OCI-LY3 (cell line): ENCODE measurements around the gene NAT10.

Experiments
- H2AFZ ChIP-seq: fragments of 200-600, 300-600 bp; shearing (Covaris generic); 2 replicates; pipeline ENCODE4 v1.6.0; 2014; ENCODE audit warnings: antibody characterized with exemption, low read depth, low read length
- H3K27ac ChIP-seq: fragments of 200-600, 300-600 bp; sonication (generic); 2 replicates; pipeline ENCODE4 v1.5.1; 2014; ENCODE audit warnings: mild to moderate bottlenecking, low read length, moderate library complexity, mixed read lengths
- H3K27me3 ChIP-seq: fragments of 200-600, 300-600 bp; sonication (generic); 2 replicates; pipeline ENCODE4 v1.6.1; 2014; ENCODE audit warnings: low read depth, low read length, mixed read lengths
- H3K36me3 ChIP-seq: fragments of 200-600, 300-600 bp; sonication (generic); replicated peaks from 2 replicates; pipeline ENCODE3; 2014; ENCODE audit warnings: low read depth, low read length, mixed read lengths
- H3K4me1 ChIP-seq: fragments of 300-600, 200-600 bp; sonication (generic); 2 replicates; pipeline ENCODE4 v1.6.1; 2014; ENCODE audit warnings: low read length, mixed read lengths
- H3K4me2 ChIP-seq: fragments of 200-600, 300-600 bp; sonication (generic); 2 replicates; pipeline ENCODE4 v1.6.1; 2014; ENCODE audit warnings: low read length, mixed read lengths
- H3K4me3 ChIP-seq: fragments of 300-600, 200-600 bp; sonication (generic); 2 replicates; pipeline ENCODE4 v1.5.1; 2014; ENCODE audit warnings: antibody characterized with exemption, mild to moderate bottlenecking, low read length, moderate library complexity
- H3K79me2 ChIP-seq: fragments of 300-600, 200-600 bp; shearing (Covaris generic); 2 replicates; pipeline ENCODE4 v1.6.1; 2014; ENCODE audit warnings: mild to moderate bottlenecking, low read length, mixed read lengths
- H3K9ac ChIP-seq: fragments of 300-600, 200-600 bp; shearing (Covaris generic); 2 replicates; pipeline ENCODE4 v1.6.0; 2014; ENCODE audit warnings: mild to moderate bottlenecking, low read length, moderate library complexity
- H3K9me3 ChIP-seq: fragments of 200-600, 300-600 bp; shearing (Covaris generic); 2 replicates; pipeline ENCODE4 v1.6.1; 2014; ENCODE audit warnings: low read length, mixed read lengths; ENCODE audit not compliant: insufficient read depth
- H4K20me1 ChIP-seq: fragments of 200-600, 300-600 bp; sonication (generic); 2 replicates; pipeline ENCODE4 v1.6.1; 2016; ENCODE audit warnings: low read length, mixed read lengths; ENCODE audit not compliant: insufficient read depth
- EZH2phosphoT487 ChIP-seq: fragments of 200-600 bp; shearing (Covaris generic); IDR thresholded peaks from 2 replicates; pipeline ENCODE4 v1.6.1; 2018; ENCODE audit warnings: antibody characterized with exemption, mixed run types, low read depth
- TF ChIP-seq, protein P1 (sequence below): fragments of 200-600, 300-600 bp; sonication (generic); IDR thresholded peaks from 2 replicates; pipeline ENCODE4 v1.5.1; 2014; ENCODE audit warnings: antibody characterized with exemption, low read length, low read depth

The NAT10 gene

DNA sequence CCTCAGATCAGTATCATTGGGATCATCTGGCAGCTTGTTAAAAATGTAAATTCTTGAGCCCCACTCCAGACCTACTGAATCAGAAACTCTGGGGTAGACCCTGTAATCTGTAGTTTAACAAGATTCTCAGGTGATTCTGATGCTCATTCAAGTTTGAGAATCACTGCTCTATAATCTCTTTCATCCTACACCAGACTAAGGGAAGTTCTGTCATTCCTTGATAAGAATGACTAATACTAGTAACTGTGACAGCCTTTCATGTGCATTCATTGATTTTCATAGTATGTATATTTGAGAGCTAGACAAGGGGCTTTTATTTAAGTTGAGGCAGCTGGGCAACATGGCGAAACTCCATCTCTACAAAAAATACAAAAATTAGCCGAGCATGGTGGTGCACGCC lies 30.0 kb downstream of the NAT10 start:
- H4K20me1 ChIP-seq, result 0 out of 2 replicates have a peak, but pooled peaks cover 2% of the 10 kb centered on the region
- H3K27me3 ChIP-seq, result no peaks in the 10 kb centered on the region
- H3K79me2 ChIP-seq, result peaks cover 19% of the 10 kb centered on the region
- peak overlapping the region; percentile 88 for H3K9ac ChIP-seq
- H3K4me2 ChIP-seq, result peak overlapping the region; percentile 88
- peaks cover 63% of the 10 kb centered on the region for H3K4me1 ChIP-seq
- peaks cover 83% of the 10 kb centered on the region for H3K36me3 ChIP-seq
- H3K27ac ChIP-seq, result peak overlapping the region; percentile 100
- peak overlapping the region; percentile 61 for H3K4me3 ChIP-seq
- TF ChIP-seq EZH2phosphoT487, result no peak
- TF ChIP-seq, protein P1, sequence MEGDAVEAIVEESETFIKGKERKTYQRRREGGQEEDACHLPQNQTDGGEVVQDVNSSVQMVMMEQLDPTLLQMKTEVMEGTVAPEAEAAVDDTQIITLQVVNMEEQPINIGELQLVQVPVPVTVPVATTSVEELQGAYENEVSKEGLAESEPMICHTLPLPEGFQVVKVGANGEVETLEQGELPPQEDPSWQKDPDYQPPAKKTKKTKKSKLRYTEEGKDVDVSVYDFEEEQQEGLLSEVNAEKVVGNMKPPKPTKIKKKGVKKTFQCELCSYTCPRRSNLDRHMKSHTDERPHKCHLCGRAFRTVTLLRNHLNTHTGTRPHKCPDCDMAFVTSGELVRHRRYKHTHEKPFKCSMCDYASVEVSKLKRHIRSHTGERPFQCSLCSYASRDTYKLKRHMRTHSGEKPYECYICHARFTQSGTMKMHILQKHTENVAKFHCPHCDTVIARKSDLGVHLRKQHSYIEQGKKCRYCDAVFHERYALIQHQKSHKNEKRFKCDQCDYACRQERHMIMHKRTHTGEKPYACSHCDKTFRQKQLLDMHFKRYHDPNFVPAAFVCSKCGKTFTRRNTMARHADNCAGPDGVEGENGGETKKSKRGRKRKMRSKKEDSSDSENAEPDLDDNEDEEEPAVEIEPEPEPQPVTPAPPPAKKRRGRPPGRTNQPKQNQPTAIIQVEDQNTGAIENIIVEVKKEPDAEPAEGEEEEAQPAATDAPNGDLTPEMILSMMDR, result no peak
- H3K9me3 ChIP-seq, result no peaks in the 10 kb centered on the region
- no peak overlapping the region for H2AFZ ChIP-seq

DNA sequence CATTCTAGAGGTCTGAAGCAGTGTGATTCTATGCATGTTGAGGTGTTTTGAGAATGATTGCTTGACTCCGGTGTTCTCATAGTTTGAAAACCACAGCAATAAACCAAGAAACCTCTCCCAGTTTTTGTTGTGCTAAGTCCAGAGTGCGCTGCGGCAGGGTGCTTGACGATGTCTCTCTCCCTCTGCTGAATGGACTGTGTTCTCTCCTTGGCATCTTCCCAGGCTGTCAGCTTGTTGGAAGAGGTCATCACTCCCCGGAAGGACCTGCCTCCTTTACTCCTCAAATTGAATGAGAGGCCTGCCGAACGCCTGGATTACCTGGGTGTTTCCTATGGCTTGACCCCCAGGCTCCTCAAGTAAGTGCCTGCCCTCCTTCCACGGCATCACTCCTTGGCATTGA lies 31.0 kb downstream of the NAT10 start:
- Histone ChIP-seq H3K4me2 (no peak overlapping the region), H3K4me1 (peaks cover 53% of the 10 kb centered on the region), H3K27ac (peak overlapping the region; percentile 100; the same call in 1 of the 2 replicates), H3K9me3 (no peaks in the 10 kb centered on the region), H2AFZ (no peak overlapping the region), H3K4me3 (no peak overlapping the region), H3K27me3 (no peaks in the 10 kb centered on the region), H3K79me2 (peaks cover 19% of the 10 kb centered on the region), H3K36me3 (peaks cover 83% of the 10 kb centered on the region), H4K20me1 (0 out of 2 replicates have a peak, but pooled peaks cover 2% of the 10 kb centered on the region), H3K9ac (no peak overlapping the region)
- TF ChIP-seq, protein P1, result no peak
- TF ChIP-seq EZH2phosphoT487, result no peak

DNA sequence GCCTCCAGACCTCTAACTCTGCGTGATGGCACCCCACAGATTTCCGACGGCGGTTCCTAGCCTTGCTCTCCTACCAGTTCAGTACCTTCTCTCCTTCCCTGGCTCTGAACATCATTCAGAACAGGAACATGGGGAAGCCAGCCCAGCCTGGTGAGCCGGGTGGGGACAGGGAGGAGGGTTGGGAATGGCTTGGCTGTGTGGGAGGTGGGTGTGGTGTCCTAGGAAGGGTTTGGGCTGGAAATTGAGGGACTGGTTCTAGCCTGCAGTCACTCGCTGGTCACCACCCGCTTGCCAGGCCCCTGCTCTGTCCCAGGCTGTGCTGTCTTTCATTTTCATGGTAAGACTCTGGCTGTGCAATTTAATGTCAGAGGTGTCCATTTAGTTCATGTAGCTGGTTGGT lies 33.9 kb downstream of the NAT10 start:
- no peak for TF ChIP-seq EZH2phosphoT487
- TF ChIP-seq, protein P1, result no peak
- H3K4me1 ChIP-seq, result peaks cover 37% of the 10 kb centered on the region
- peaks cover 17% of the 10 kb centered on the region for H3K79me2 ChIP-seq
- H3K27ac ChIP-seq, result no peak overlapping the region
- no peaks in the 10 kb centered on the region for H3K27me3 ChIP-seq
- H3K4me2 ChIP-seq, result no peak overlapping the region
- H3K36me3 ChIP-seq, result peaks cover 84% of the 10 kb centered on the region
- H3K9me3 ChIP-seq, result no peaks in the 10 kb centered on the region
- H3K9ac ChIP-seq, result no peak overlapping the region
- no peak overlapping the region for H3K4me3 ChIP-seq
- H2AFZ ChIP-seq, result no peak overlapping the region
- 0 out of 2 replicates have a peak, but pooled peaks cover 2% of the 10 kb centered on the region for H4K20me1 ChIP-seq

DNA sequence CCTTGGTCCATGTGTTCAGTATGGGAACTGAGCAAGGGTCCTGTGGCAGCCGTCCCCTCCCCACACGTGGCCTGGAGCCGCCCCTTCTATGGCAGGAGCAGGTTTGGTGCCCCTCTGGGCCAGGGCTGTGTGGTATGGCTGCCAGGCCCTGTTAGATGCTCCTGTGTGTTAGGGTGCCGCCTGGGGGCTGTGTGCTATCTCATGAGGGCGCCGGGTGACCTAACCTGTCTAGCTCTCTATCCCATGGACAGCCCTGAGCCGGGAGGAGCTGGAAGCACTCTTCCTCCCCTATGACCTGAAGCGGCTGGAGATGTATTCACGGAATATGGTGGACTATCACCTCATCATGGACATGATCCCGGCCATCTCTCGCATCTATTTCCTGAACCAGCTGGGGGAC lies 34.7 kb downstream of the NAT10 start:
- no peak overlapping the region for H3K9ac ChIP-seq
- peaks cover 37% of the 10 kb centered on the region for H3K4me1 ChIP-seq
- H3K27ac ChIP-seq, result no peak overlapping the region
- H2AFZ ChIP-seq, result no peak overlapping the region
- no peak overlapping the region for H3K4me2 ChIP-seq
- peaks cover 17% of the 10 kb centered on the region for H3K79me2 ChIP-seq
- TF ChIP-seq, protein P1, result no peak
- no peak for TF ChIP-seq EZH2phosphoT487
- H3K9me3 ChIP-seq, result no peaks in the 10 kb centered on the region
- no peak overlapping the region for H3K4me3 ChIP-seq
- H3K36me3 ChIP-seq, result peaks cover 86% of the 10 kb centered on the region
- H4K20me1 ChIP-seq, result 0 out of 2 replicates have a peak, but pooled peaks cover under 1% of the 10 kb centered on the region
- no peaks in the 10 kb centered on the region for H3K27me3 ChIP-seq
